Spleen (tissue), 7 donors: Measurements from ENCODE around the gene ZNRF3.

Source experiments
- POLR2A ChIP-seq, 3 donors: fragments of 450-650 bp; IDR thresholded peaks; one replicate each; pipeline ENCODE4 v1.5.1; 2017; ENCODE audit warnings: antibody characterized with exemption in 3 of 3, mild to moderate bottlenecking in 1 of 3
- POLR2AphosphoS5 ChIP-seq, 3 donors: sonication (generic); formaldehyde crosslinking; IDR thresholded peaks; one replicate each; pipeline ENCODE4 v1.5.1; 2017; ENCODE audit warnings: antibody characterized with exemption in 3 of 3
- TF ChIP-seq, protein P1 (sequence below), 11 experiments: fragments of 200-600 bp in 7 of 11; fragments of 450-650 bp in 4 of 11; sonication (generic) in 4 of 11; IDR thresholded peaks in 8 of 11; conservative IDR thresholded peaks in 3 of 11; 1 replicate in 7 of 11; 2 replicates in 4 of 11; pipeline versions ENCODE4 v1.4.0 to v1.8.0; 2016 to 2021; ENCODE audit warnings: antibody characterized with exemption in 11 of 11, inconsistent platforms in 4 of 11, mild to moderate bottlenecking in 1 of 11
- donor health status: DM: no; HTN: no; CAD: no; lungs with moderate emphysema.
- donor health status: DM: no; HTN: no; CAD: no.
- donor health status: DM: no; HTN: no; CAD: no.

DNA sequence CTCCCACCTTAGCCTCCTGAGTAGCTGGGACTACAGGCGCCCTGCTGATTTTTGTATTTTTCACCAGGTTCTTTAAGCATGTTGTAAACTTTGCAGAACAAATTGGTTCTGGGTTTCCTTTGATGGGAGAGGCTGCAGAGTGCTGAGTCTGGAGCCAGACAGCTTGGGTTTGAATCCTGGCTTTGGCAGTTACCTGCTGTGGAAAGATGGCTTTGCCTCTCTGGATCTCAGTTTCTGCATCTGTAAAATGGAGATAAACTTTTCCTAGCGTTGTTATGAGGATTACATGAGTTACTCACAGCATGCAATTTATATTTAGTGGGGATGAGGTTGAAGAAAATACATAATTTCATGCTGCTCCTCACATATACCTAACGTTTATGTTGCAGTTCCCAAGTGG, 19.1 kb downstream of the ZNRF3 start:
- TF ChIP-seq, protein P1, sequence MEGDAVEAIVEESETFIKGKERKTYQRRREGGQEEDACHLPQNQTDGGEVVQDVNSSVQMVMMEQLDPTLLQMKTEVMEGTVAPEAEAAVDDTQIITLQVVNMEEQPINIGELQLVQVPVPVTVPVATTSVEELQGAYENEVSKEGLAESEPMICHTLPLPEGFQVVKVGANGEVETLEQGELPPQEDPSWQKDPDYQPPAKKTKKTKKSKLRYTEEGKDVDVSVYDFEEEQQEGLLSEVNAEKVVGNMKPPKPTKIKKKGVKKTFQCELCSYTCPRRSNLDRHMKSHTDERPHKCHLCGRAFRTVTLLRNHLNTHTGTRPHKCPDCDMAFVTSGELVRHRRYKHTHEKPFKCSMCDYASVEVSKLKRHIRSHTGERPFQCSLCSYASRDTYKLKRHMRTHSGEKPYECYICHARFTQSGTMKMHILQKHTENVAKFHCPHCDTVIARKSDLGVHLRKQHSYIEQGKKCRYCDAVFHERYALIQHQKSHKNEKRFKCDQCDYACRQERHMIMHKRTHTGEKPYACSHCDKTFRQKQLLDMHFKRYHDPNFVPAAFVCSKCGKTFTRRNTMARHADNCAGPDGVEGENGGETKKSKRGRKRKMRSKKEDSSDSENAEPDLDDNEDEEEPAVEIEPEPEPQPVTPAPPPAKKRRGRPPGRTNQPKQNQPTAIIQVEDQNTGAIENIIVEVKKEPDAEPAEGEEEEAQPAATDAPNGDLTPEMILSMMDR (IDR thresholded peaks at IDR 0.05 in 8 of 11, conservative IDR thresholded peaks at IDR 0.05 in 3 of 11) = no peak
- TF ChIP-seq POLR2AphosphoS5 (IDR thresholded peaks at IDR 0.05) (no peak), POLR2A (IDR thresholded peaks at IDR 0.05) (no peak)
